Right renal cortex interstitium (tissue), 3 donors: ENCODE measurements around the gene KDM3B. TPM values are rescaled to one million over a fixed set of nuclear protein-coding genes. Genes with fewer than 3 reads are reported as not detected.
A peak's percentile ranks its signal among the peaks of the same experiment; 100 is the strongest.
"Not testable (repeated sequence)": the region's sequence is repeated elsewhere in the genome, so short reads cannot be mapped to it uniquely, and the experiment has no call there.

Experiments used
- DNase-seq, 3 donors: peaks; one replicate each; pipeline ENCODE4 v3.0.0-alpha.2; 2013; ENCODE audit warnings: low read depth in 3 of 3, low spot score in 2 of 3
- polyA plus RNA-seq, 3 donors: library from polyadenylated mRNA; unstranded; fragments of 120-200 nt; gene quantifications; one replicate each; pipeline ENCODE4 v1.2.1, GENCODE V29; 2013; ENCODE audit not compliant: insufficient read length in 3 of 3

The KDM3B gene
- polyA plus RNA-seq, 3 donors, result 96.6 to 102 (median 98.6) TPM

DNA sequence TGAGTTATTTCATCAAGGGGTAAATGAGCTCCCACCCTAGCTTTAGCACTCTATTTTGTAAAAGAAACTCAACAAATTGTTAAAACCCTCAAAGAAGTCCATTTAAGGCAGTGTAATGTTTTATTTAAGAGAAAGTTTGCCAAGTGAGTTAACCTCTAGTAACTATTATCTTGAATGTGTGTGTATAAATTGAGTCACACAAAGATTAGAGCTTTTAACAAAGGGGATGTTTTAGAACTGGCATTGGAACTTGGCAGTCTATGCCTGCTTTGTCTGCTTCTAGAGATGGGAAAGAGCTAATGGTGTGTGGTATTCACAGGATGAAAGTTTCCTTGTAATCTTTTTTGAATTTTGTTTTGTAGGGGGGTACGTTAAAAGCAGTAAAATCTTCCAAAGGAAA is 33.2 kb downstream of the KDM3B start:
- DNase-seq, result no peak

GRCh38 chr5:138386290-138386689 is 33.8 kb downstream of the KDM3B start:
- DNase-seq, result no peak

DNA sequence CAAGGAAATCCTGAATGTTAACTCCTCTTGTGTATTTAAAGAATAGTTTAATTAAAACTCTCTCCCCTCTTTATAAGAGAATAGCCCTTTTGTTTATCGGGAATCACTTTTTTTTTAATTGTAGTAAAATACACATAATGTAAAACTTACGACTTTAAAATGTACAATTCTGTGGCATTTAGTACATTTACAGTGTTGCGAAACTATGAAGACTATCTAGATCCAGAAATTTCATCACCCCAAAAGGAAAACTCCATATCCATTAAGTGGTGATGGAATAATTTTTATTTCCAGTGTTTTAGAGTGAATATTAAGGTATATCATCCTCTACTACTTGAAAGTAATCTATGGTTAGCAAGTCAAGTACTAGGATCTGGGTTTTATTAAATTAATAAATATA is 36.8 kb downstream of the KDM3B start:
- DNase-seq, result no peak

DNA sequence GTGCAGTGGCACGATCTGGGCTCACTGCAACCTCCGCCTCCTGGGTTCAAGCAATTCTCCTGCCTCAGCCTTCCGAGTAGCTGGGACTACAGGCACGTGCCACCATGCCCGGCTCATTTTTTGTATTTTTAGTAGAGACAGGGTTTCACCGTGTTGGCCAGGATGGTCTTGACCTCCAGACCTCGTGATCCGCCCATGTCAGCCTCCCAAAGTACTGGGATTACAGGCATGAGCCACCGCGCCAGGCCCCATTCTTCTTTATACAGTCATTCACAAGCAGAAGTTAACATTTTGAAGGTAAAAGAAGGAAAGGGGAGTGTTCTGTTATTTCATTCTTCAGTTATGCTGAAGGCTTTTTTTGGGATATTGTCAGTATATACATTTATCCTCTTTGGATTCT is 37.4 kb downstream of the KDM3B start:
- not testable (repeated sequence) for DNase-seq

- no peak for DNase-seq
Observed at GRCh38 chr5:138391859-138392386, 39.4 kb downstream of the KDM3B start.

- DNase-seq, result no peak
Observed at GRCh38 chr5:138402640-138403039, 50.2 kb downstream of the KDM3B start.

- no peak for DNase-seq
Observed at GRCh38 chr5:138408023-138408422, 55.5 kb downstream of the KDM3B start.

- DNase-seq, result not testable (repeated sequence)
Observed at GRCh38 chr5:138410996-138411640, 58.6 kb downstream of the KDM3B start.

DNA sequence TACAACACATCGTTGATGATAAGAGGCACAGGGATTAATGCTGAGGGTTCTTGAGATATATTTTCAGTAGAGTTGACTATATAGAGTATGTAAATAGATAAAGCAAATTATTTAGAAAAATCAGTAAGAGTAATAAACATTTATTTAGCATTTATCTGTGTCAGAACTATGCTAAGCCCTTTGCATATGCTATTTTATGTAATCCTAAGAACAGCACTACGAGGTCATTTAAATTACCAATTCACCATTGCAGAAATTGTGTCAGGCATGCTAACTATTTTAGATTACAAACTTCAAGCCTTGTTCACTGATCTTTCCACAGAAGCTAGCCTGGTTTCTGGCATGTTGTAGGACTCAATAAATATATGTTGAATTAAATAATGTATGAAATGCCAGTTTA is 66.0 kb downstream of the KDM3B start:
- DNase-seq, result no peak

DNA sequence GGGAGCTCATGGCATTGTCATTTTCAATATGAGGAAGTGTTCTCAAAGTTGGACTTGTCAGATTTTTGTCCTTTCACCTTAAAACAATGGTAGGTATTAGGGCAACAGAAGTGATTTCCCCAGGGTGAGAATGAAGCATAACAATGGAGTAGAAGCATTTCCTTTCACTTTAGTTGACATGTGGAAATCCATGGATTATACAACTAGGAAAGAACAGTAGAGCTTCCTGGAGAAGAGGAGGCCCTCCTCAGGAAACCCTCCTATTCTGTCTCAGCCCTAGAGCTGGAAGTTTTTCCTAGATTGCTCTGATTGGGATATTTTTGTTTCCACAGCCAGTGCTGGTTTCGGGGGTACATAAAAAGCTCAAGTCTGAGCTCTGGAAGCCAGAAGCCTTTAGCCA is 72.6 kb downstream of the KDM3B start:
- no peak for DNase-seq

GRCh38 chr5:138435943-138436342 is 83.5 kb downstream of the KDM3B start:
- DNase-seq, result no peak

GRCh38 chr5:138438003-138438723 is 85.7 kb downstream of the KDM3B start:
- no peak for DNase-seq

GRCh38 chr5:138438724-138439476 is 86.4 kb downstream of the KDM3B start, which contains the start of gene REEP2:
Gene REEP2 (plus strand): TSS chr5:138439057. CDS start chr5:138439209, 152 bp downstream.
- peak in 1 of 3 donors; percentile 36 for DNase-seq

- DNase-seq, result no peak
Observed at GRCh38 chr5:138439477-138440158, 87.1 kb downstream of the KDM3B start.

- no peak for DNase-seq
Observed at GRCh38 chr5:138440159-138441073, 87.9 kb downstream of the KDM3B start.

DNA sequence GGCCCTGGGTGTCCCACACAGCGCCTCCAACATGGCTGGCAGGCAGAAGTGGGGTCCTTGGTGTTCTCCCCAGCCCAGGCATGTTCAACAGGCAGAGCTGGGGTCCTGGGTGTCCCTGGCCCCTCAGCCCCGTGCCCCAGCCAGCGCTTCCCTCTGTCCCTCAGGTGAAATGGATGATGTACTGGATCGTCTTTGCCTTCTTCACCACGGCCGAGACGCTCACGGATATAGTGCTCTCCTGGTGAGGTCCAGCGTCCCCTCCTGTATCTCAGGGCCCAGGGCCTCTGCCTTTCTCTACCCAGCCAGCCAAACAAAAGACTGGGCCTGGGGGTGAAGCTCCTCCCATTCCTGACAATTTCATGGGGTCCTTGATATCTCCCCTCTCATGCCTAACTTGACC is 88.7 kb downstream of the KDM3B start:
- DNase-seq, result no peak

- DNase-seq, result no peak
Observed at GRCh38 chr5:138444078-138444773, 91.7 kb downstream of the KDM3B start.

GRCh38 chr5:138444774-138445546 is 92.5 kb downstream of the KDM3B start:
- no peak for DNase-seq
